Naive B cell (primary cell): ENCODE results near the gene DPH1. TPM values are rescaled to one million over a fixed set of nuclear protein-coding genes. Genes with fewer than 3 reads are reported as not detected.

ENCODE experiments used
- ATAC-seq, 2 donors: fragments of 150-1000 bp; cut with Tn5 transposase; 2 replicates each; pipeline ENCODE4 v1.10.0; 2021; ENCODE audit warnings: low read depth in 2 of 2, mild to moderate bottlenecking in 2 of 2, moderate library complexity in 2 of 2
- DNase-seq: peaks from one replicate; pipeline ENCODE4 v3.0.0; 2022
- H3K27ac Mint-ChIP-seq, 6 donors: one replicate each; pipeline ENCODE4 v1.8.0; 2020 to 2022; ENCODE audit warnings: mild to moderate bottlenecking in 6 of 6, mixed read lengths in 6 of 6, moderate library complexity in 5 of 6, inconsistent platforms in 2 of 6
- H3K27me3 Mint-ChIP-seq, 3 donors: one replicate each; pipeline ENCODE4 v1.8.0; 2021 to 2022; ENCODE audit warnings: mixed read lengths in 3 of 3, mild to moderate bottlenecking in 1 of 3
- H3K36me3 Mint-ChIP-seq, 2 donors: one replicate each; pipeline ENCODE4 v1.8.0; 2020 to 2022; ENCODE audit warnings: mixed read lengths in 2 of 2, inconsistent platforms in 1 of 2, mild to moderate bottlenecking in 1 of 2
- H3K4me1 Mint-ChIP-seq, 3 donors: one replicate each; pipeline ENCODE4 v1.8.0; 2020 to 2022; ENCODE audit warnings: mixed read lengths in 3 of 3, inconsistent platforms in 1 of 3, mild to moderate bottlenecking in 1 of 3, moderate library complexity in 1 of 3
- H3K4me3 Mint-ChIP-seq, 8 donors: one replicate each; pipeline ENCODE4 v1.8.0; 2020 to 2022; ENCODE audit warnings: mild to moderate bottlenecking in 8 of 8, mixed read lengths in 8 of 8, moderate library complexity in 8 of 8, inconsistent platforms in 2 of 8
- H3K9me3 Mint-ChIP-seq, 7 donors: one replicate each; pipeline ENCODE4 v1.8.0; 2020 to 2022; ENCODE audit warnings: mixed read lengths in 7 of 7, mild to moderate bottlenecking in 5 of 7, inconsistent platforms in 2 of 7, moderate library complexity in 1 of 7
- polyA plus RNA-seq, 6 donors: library from polyadenylated mRNA; unstranded; fragments of 300-500 nt; fragmentation: Illumina TruSeq; gene quantifications; one replicate each; pipeline ENCODE4 v1.2.3, GENCODE V29; 2021; ENCODE audit warnings: low read depth in 6 of 6

Gene DPH1
- polyA plus RNA-seq, 6 donors from 2014 or later = 22.7 to 37.7 (median 29.7) TPM

DNA sequence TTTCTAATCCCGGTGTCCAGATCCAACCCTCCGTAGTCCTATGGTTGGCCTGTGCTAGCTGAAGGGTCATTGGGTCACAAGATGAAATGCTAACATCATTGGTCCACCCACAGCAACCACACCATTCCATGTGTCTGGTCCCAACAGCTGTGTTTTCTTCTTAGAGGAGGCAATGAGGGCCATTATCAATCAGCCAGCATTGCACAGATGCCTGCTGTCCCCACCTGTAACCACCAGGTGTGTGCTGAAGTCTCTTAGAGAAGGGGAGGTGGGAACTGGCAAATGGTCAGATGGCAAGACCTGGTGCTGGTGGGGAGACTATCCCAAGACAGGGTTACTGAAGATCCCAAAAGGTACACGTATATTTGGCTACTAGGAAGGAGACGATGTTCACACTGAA lies 62.3 kb downstream of the DPH1 start:
- ATAC-seq (no peak), DNase-seq (no peak)
- peak overlapping the region in 2 of 6 donors; percentile 70 to 87 for H3K27ac Mint-ChIP-seq
- no peaks in the 10 kb centered on the region for H3K36me3 Mint-ChIP-seq
- H3K9me3 Mint-ChIP-seq = no peaks in the 10 kb centered on the region
- peaks cover 31 to 49% (median 35%) of the 10 kb centered on the region in 3 donors for H3K4me1 Mint-ChIP-seq
- H3K27me3 Mint-ChIP-seq = no peaks in the 10 kb centered on the region
- peak overlapping the region in 1 of 8 donors; percentile 7 for H3K4me3 Mint-ChIP-seq

DNA sequence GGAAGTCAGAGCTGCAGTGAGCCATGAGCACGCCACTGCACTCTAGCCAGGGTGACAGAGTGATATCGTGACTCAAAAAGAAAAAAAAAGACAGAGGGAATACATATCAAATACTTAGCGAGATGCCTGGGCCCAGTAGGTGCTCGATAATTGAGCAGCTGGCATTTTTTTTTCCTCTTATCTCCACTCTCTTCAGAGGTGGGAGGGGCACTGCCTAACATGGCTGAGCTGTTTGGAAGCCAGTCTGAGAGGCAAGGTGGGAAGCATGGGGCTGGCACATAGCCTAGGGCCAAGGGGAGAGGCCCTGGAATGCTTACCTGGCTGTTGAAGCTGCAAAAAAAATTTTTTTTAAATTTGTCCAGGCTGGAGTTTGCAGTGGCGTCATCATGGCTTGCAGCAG lies 63.4 kb downstream of the DPH1 start:
- ATAC-seq (no peak), DNase-seq (no peak)
- Mint-ChIP-seq H3K4me1 (peaks cover 20 to 38% (median 25%) of the 10 kb centered on the region in 3 donors), H3K27ac (peak overlapping the region in 1 of 6 donors; percentile 69), H3K4me3 (no peak overlapping the region), H3K9me3 (no peaks in the 10 kb centered on the region), H3K36me3 (no peaks in the 10 kb centered on the region), H3K27me3 (no peaks in the 10 kb centered on the region)

Other genes with a start within 250 kb of the DPH1 start
- 10 to 100 TPM in 2 of 6 donors, 1 to 10 TPM in 4; 4.0 to 15.8 (median 7.7) TPM for gene SMYD4, start 200.3 kb upstream of the DPH1 start, polyA plus RNA-seq
- gene RPA1, start 200.1 kb upstream of the DPH1 start, polyA plus RNA-seq = 10 to 100 TPM; 45.1 to 56.0 (median 50.5) TPM
- gene RTN4RL1, start 4.8 kb upstream of the DPH1 start, polyA plus RNA-seq = not detected
- 10 to 100 TPM; 43.0 to 66.7 (median 58.3) TPM for gene OVCA2, start 11.9 kb downstream of the DPH1 start, polyA plus RNA-seq
- under 1 TPM in 3 of 6 donors, not detected in 3; 0.08 to 0.35 (median 0.23) TPM for gene HIC1, start 24.9 kb downstream of the DPH1 start, polyA plus RNA-seq